Left renal cortex interstitium (tissue), 4 donors: ENCODE measurements around the gene UAP1. TPM values are rescaled to one million over a fixed set of nuclear protein-coding genes. Genes with fewer than 3 reads are reported as not detected.

Experiments used
- DNase-seq, 4 donors: peaks; one replicate each; pipeline ENCODE4 v3.0.0-alpha.2; 2013; ENCODE audit warnings: low read depth in 4 of 4, low spot score in 2 of 4, missing footprints in 1 of 4
- polyA plus RNA-seq, 4 donors: library from polyadenylated mRNA; unstranded; fragments of 120-200 nt; gene quantifications; one replicate each; pipeline ENCODE4 v1.2.1, GENCODE V29; 2013; ENCODE audit not compliant: insufficient read length in 4 of 4

Gene UAP1
- polyA plus RNA-seq, 4 donors: 31.8 to 38.4 (median 33.9) TPM

DNA sequence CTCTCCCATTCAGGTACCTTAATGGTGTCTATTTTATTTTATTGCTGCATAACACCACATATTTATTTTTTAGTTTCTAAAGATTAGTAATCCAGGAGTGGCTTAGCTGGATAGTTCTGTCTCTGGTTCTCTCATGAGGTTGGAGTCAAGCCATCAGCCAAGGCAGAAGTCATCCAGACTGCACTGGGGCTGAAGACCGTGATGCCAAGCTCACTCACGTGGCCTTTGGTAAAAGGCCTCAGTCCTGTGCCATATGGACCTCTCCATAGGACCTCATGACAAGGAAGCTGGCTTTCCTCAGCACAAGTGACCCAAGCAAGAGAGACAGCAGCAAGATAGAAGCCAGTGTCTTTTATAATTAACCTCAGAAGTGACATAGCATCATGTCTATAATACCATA, 47.8 kb downstream of the UAP1 start:
- DNase-seq: no peak

DNA sequence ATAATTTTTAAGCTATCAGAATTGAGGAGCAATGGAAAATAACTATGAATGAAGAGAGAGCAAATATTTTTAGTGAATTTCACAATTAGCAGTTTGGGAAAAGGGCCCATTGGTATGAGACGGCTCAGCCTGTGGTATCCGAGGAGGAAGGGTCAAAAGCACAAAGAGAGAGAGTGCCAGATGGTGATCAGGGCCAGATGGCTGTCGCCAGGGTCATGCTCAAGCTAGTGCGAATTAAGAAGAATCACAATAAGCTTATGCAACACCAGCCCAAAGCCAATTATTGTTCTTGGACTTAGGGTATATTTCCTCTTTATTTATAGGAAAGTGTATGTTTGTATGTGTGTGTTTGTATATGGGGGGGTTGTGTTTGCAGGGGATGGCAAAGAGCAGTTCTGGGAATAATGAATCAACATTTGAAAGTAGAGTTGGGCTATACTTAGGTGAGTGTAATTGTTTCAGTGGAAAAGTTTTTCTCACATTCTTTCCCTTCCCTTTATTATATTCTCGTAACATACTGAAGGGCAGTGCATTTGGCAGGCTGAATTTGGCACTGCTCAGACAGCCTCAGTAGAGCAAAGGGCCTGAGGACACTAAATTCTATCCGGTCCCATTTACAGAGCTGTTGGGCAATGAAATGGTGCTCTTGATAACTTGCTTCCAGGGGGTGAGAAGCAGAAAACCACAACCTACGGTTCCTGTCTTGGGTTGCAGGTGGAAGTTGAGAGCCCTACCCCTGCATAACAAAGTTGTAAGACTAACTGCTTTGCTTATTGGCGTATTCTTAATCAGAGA, 51.3 kb downstream of the UAP1 start:
- DNase-seq: no peak

DNA sequence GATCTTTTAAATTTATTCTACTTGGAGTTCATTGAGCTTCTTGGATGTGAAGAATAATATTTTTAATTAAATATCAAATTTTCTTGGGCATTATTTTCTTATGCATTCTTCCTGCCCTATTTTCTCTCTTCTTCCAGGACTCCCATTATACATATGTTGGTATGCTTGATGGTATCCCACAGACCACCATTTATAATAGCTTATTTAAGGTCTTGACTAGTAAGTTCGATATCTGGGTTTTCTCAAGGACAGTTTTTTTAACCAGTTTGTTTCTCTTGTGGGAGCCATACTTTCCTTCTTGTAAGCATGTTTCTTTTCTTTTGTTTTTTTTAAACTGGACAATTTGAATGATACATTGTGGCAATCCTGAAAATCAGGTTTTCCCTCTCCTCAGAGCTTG, 55.3 kb downstream of the UAP1 start:
- DNase-seq: no peak

DNA sequence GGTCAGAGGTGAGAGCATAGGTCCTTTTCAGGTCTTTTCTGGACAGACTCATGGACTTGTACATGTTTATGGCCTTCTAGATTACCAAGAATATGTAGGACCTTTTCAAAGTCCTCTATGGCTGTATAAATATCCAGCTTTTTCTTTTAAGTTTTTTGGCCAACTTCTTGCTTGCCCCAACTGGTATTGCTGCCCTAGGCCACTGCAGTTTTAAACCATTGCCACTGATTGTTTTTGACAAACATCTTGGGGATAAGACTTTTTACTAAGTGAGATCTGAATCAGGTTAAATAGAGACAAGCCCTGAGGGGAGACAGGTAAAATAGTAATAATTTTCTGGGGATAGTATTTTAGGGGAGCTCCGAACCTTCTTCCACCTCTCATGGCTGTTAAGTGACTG, 56.0 kb downstream of the UAP1 start:
- DNase-seq: no peak

DNA sequence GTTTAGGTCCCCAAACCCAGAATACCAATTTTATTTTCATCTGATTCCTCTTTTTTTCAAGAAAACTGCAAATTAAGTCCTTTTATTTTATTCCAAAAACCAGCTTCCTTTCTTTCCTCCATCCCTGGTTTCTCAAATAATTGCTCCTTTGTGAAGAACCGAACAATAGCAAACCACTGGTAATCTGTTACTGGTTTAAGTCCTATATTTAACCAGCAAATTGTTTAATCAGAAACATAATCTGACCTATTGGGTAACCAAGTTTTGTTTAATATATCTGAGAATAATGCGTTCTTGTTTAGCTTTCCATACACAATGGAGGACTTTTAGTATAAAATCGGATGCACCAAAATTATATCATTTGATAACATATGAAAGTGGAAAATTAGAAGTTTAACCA, 57.6 kb downstream of the UAP1 start:
- no peak for DNase-seq

DNA sequence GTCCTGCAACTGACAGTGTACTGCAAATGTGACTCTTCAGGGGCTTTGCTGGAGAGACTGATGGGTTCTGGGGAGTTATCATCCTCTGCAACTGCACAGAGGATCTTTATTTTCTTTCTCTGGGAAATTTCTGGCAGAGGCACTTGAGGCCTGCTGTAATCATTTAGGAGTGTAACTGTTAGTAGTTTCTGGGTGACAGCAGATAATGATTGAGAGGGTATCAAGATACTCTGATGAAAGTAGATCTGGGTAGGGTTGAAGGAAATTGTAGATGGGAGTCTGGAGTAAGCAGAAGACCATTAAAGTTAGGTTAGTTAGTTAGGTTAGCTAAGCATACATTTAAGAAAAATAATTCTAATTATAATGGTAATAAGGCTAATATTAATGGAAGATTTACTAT, 59.7 kb downstream of the UAP1 start:
- DNase-seq: no peak

DNA sequence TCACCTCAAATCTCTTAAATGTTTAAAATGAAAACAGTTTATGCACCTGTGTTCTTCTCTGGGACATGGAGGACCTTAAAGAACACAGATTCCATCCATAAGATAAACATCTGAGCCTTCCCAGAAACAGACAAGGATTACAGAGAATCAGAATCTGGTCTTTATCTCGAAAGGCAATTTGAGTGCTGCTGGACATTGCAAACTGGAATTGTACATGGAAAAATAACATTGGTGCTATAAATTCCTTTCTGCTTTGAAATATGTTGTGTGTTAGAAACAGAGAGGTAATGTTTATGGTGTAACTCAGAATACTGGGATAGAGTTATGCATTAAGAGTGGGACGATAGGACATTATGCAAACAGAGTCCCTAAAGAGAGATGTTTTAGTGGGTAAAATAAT, 64.2 kb downstream of the UAP1 start:
- no peak for DNase-seq

DNA sequence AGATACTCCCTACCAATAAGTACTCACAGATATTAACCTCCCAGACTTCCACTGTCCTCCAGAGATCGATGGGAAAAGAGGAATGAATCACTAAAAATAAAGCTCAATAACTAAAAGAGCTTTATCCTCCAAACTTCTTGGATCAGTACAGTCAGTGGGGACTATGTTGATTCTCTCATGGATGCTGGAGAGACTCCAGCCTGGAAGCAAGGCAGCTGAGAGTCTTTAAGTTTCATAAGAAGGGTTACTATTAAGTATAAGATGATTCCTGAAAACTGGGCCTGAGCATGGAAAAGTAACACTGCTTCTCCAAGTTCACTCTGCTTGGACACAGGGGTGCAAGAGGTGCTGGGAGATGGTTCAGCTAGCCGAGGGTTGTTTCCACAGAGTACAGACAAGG, 64.6 kb downstream of the UAP1 start:
- no peak for DNase-seq

DNA sequence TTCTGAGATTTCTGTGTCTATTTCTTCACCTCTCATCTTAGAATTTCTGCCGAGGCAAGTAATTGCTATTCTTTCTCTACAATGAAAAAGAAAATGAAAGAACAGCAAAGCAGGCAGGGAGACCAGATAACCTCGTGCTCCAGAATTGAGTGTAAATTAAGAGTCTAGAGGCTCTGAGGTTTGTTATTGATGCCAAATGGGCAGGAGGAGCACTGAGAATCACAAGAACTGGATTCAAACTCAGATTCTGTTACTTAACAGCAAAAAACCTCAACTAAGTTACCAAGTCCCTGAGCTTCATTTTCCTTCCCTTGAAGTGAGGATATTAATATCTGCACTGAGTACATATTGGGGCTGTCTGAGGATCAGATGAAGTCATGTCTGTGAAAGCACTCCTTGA, 65.2 kb downstream of the UAP1 start:
- DNase-seq: no peak

DNA sequence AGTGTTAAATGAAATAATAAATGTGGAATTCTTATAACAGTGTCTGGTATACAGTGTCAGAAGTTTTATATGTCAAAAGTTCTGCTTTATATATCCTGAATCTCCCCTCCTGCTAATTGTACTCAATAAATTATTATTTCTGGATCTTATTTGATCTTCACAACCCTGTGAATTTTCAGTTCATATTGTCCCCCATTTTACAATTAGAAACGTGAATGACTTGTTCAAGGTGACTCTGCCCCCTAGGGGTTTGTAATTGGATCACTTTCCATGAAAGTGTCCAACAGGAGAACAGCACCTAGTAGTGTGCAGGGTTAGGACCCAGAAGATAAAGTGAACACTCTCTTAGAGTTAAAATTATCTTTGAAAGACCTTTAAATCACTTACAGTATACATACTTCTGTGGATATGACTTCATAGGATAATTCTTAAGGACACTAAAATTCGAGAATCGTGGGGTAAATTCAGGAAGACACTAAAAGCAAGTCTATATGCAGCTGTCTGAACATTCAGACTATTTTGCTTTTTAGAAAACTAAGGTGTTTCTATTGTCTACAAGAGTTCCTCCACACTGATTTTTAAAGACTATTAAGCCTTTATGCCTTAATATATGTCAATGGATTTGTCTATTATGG, 66.3 kb downstream of the UAP1 start:
- no peak for DNase-seq

DNA sequence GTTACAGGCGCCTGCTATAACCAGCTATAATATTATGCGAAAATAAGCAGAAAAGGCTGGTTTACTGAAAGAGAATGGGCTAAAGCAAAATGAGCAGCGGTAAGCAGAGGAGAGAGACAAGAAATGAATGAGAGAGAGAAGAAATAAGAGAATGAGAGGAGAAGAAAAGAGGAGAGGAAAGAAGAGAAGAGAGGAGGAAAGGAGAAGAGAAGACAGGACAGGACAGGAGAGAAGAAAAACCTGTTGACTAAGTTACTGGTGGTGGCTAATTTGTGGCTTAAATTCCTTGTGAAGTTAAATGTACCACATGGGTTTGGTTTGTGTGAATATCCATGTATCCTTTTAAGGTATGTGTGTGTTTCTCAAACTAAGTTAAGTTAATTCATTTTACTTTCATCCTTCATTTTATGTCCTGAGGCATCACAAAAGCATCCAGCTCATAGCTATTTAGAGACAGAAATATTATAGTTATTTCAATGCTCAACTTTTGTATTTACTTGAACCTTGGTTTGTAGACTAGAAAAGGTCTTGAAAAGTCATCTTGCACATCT, 67.6 kb downstream of the UAP1 start:
- DNase-seq: no peak

DNA sequence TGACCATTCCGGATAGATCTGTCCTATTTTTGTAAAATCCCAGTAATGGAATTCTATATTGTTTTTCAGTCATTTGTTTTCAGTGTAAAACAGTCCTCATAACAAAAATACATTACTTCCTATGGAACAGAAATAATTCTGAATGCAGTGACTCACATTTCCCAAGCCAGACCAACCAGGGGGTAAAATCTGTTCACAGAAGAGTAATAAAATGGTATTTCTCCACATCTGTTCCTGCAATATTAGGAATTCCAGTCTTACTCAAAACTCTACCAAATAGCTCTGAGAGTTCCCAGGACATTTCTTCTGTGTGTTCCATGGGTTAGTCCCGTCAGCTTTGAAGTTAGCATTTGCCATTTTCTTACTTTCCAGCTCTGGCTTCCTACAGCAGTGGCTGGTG, 68.1 kb downstream of the UAP1 start:
- DNase-seq: no peak

DNA sequence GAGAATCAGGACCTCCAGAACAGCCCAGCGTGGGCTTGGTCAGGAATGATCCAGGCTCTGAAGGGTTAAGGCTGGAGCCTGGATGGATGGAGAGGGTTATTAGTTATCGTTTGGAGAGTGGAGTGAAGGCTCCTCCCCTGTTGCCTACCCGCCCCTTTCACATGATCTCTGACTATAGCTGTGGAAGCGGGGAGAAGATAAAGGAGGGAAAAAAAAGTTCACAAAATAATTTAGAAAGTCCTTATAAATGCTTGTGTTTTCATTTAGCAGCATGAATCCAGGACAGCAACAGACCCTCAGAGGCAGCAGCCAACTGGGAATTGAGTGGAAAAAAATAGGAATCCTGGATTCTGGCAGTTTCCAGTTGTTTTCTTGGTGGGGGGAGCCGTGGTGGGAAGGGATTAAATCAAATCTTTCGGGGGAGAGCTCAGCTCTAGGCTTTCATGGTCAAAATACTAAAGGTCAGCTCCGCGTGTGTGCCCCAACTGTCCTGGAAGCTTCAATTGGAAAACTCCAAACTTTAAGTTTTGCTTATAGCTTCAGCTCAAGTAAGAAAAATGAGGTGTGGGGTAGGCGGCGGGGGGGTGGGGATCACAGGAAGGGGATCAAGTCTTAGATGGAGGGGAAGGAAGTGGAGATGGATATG, 70.1 kb downstream of the UAP1 start:
- DNase-seq: peak in 3 of 4 donors; percentile 23 to 39 (median 38)

DNA sequence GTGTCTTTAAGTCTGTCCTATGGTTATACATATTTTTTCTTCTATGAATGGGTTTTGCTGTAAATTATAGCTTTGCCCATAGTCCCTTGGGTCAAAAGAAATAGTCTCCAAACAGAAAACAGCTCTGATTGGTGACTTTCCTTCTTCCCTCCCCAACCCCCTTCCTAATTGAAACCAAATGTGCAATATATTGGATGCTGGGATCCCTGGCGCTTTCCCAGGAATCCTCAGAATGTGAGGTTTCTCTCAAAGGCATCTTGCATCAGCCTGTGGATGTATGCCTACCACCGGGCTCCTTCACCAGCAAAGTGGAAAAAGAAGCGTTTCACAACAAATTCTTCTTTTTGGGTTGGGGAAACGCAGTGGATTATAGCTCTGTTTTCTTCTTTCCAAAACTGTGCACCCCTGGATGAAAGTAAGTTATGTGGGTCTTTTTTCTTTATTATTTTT, 70.7 kb downstream of the UAP1 start, which contains the start of gene DDR2:
Gene DDR2, plus strand, starts transcription at position 248 of the 450 bp plus-strand sequence. CDS start 86,600 bp downstream, outside the sequence.
- DNase-seq: peak in 3 of 4 donors; percentile 47 to 56 (median 53)

DNA sequence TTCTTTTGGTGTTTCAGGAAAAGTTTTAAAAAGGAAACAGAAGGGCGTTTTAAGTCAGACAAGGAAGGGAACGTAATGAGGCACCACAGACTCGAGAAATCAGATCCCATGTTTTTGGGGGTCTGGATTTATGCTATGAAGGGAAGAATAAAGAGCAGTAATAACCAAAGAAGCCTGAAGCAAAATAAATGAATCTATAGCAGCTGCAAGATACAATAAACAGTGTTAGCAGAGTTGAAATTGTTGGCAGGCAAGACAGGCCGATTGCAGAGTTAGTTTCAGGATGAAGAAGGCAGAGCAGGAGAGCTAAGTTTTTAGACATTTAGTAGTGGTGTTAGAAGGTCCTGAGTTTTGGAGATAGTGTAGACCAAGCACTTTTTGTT, 71.2 kb downstream of the UAP1 start:
- no peak for DNase-seq

DNA sequence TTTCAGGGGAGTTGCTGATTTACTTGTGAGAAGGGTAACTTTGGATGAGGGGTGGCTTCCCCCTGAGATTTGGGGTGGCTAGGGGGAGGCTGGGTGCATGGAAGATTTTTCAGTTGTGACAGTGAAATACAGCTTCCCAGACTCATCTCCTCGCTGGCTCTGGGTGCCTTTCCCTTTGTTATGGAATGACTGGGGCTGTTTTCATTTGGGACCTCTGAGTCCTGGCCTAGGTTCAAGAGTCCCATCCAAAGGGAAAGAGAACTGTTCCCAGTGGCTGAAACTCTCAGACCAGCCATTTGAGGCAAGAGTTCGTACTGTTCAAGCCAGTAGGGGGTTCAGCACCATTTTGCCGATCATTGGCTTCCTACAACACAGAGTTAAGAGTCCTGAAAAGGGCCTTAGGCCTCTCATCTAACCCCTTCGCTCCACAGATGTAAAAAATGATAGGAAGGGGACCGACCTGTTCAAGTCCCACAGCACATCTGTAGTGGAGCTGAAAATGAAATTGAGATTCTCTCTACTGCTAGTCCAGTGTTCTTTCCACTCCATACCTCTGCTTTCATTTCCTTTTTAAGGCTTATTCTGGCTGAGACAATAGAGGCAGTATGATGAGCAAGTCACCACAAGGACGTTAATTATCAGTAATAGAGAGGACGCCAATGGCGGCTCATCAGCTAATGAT, 71.7 kb downstream of the UAP1 start:
- no peak for DNase-seq

DNA sequence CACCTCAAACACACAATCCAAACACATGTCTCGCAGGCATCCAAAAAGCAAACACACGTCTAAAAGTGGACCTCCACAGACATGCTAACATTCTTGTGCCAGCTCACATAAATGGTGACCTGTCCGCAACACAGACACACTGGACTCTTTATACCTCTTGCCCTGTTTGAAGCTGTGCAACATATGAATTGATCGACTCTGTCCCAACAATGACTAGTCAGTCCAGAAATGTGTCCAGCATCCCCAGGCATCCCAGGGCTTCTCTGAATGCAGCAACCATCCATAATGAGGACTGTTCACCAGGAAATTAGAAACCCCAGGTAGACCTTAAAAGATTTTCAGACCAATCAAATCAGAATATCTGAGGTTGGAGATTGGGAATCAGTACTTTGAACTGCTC, 73.9 kb downstream of the UAP1 start:
- DNase-seq: no peak

DNA sequence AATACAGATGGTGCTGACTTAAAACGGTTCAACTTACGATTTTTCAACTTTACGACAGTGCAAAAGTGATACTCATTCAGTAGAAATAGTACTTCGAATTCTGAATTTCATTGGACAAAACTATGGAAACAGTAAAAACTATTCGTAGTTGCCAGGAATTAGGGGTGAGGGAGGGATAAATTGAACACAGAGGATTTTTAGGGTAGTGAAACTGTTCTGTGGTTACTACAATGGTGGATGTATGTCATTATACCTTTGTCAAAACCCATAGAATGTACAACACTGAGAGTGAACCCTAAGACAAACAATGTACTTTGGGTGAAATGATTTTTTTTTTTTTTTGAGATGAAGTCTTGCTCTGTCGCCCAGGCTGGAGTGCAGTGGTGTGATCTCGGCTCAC, 78.2 kb downstream of the UAP1 start:
- no peak for DNase-seq

DNA sequence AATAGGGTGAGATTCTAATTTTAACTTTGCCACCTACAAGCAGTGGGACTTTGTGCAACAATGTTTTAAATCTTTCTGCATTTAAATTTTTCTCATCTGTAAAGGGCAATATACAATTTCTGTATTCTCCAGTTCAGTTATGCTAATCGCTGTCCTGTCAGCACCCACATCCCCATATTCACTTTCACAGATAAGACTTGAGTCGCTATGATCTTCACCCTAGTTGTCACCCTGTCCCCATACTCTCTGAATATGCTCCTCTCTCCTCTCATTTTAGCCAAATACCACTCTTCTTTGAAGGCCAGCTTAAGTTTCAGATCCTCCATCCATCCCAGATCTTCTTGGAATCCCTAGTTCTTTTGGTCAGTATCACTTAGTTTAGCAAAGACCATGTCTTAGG, 79.6 kb downstream of the UAP1 start:
- no peak for DNase-seq

DNA sequence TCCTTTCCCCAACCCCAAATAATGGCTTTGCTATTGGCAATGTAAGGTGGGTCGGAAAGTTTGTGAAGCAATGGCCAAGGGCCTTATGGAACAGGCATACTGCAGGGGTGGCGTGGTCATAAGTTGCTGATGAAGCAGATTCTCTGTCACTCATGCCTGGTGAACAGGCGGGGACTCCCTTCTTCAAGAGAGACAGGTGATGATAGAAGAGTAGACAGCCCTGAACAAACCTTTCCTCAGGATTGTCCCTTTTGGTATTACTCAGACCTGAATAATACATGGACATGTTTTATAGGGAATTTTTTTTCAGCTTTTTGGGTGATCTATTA, 83.4 kb downstream of the UAP1 start:
- DNase-seq: no peak

DNA sequence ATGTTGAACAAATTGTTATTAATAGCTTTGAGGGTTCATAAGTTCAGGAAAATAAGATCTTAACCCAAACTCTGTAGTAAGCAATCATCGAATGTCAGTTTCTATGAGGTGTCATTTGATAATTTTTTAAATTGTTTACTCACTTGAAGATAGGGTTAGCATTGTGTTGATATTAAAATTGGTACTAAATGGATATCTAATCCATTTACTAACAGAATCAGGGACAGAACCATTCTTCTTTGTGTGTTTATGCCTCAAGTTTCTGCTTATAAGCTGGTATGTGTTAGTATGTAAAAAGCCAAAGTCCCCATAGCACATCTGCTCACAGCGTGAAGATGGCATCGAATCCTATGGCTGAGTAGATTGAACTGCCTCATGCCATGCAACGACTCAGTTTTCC, 84.1 kb downstream of the UAP1 start:
- DNase-seq: no peak
